ENCODE data around the gene BANF2. TPM values are rescaled to one million over a fixed set of nuclear protein-coding genes. Genes with fewer than 3 reads are reported as not detected.

Gene BANF2
- total and polyA plus RNA-seq, 2 experiments from 2014 or later = not detected

GRCh38 chr20:17708675-17709360 lies 9.1 kb downstream of the BANF2 start:
- no peak for TF ChIP-seq JUNB (IDR thresholded peaks at IDR 0.05; ENCODE audit: unreplicated experiment)
- no peak for TF ChIP-seq EZH2 (IDR thresholded peaks at IDR 0.05; ENCODE audit: low read depth, unreplicated experiment)
- TF ChIP-seq ETS1 (IDR thresholded peaks at IDR 0.05) = no peak
- TF ChIP-seq STAT1 (IDR thresholded peaks at IDR 0.05; ENCODE audit: unreplicated experiment) = no peak
- TF ChIP-seq POLR2AphosphoS5 (IDR thresholded peaks at IDR 0.05; ENCODE audit: low read depth) = no peak
- no peak for TF ChIP-seq ZNF114 (CRISPR knock-in tag; IDR thresholded peaks at IDR 0.05)
- no peak for TF ChIP-seq CREB1 (CRISPR knock-in tag; IDR thresholded peaks at IDR 0.05; ENCODE audit: low read depth)
- TF ChIP-seq REST (IDR thresholded peaks at IDR 0.05; ENCODE audit: unreplicated experiment) = no peak
- no peak for TF ChIP-seq CTCF (conservative IDR thresholded peaks at IDR 0.05; ENCODE audit: low read depth in 2 of 2)
- TF ChIP-seq EZH2phosphoT487 (IDR thresholded peaks at IDR 0.05; ENCODE audit: unreplicated experiment) = no peak
- TF ChIP-seq ZNF462 (CRISPR knock-in tag; IDR thresholded peaks at IDR 0.05) = no peak
- no peak for TF ChIP-seq ZNF331 (CRISPR knock-in tag; IDR thresholded peaks at IDR 0.05; ENCODE audit: low read depth)
- TF ChIP-seq NANOG (IDR thresholded peaks at IDR 0.05; ENCODE audit: borderline replicate concordance) = no peak
- Histone ChIP-seq H2AFZ (no peak overlapping the region), H3K27ac (ENCODE audit: low read depth) (no peak overlapping the region), H3K4me2 (no peak overlapping the region), H3K9me2 (ENCODE audit: insufficient read depth) (no peaks in the 10 kb centered on the region), H3K36me3 (ENCODE audit: insufficient read depth) (no peaks in the 10 kb centered on the region), H3K79me2 (replicated peaks; ENCODE audit: insufficient read depth) (no peaks in the 10 kb centered on the region), H4K20me1 (replicated peaks; ENCODE audit: insufficient read depth) (no peaks in the 10 kb centered on the region), H3K27me3 (ENCODE audit: insufficient read depth) (no peaks in the 10 kb centered on the region), H3F3A (replicated peaks; ENCODE audit: low read depth) (no peaks in the 10 kb centered on the region), H3K4me1 (ENCODE audit: insufficient read depth) (peaks cover 9% of the 10 kb centered on the region; the same call in 1 of the 2 replicates), H3K4me3 (no peak overlapping the region)
- Mint-ChIP-seq H3K4me1 (peaks cover 14% of the 10 kb centered on the region), H3K4me3 (no peak overlapping the region), H3K27ac (no peak overlapping the region), H3K9me3 (no peaks in the 10 kb centered on the region), H3K36me3 (ENCODE audit: low read depth) (no peaks in the 10 kb centered on the region), H3K27me3 (ENCODE audit: insufficient read depth, low read depth, poor library complexity) (peaks cover 6% of the 10 kb centered on the region)
- ATAC-seq (no peak), DNase-seq (ENCODE audit: low spot score) (no peak)
